ENCODE data around the gene COX8C. TPM values are rescaled to one million over a fixed set of nuclear protein-coding genes. Genes with fewer than 3 reads are reported as not detected.

The COX8C gene
- total RNA-seq, 2 experiments from 2014 or later, result not detected

DNA sequence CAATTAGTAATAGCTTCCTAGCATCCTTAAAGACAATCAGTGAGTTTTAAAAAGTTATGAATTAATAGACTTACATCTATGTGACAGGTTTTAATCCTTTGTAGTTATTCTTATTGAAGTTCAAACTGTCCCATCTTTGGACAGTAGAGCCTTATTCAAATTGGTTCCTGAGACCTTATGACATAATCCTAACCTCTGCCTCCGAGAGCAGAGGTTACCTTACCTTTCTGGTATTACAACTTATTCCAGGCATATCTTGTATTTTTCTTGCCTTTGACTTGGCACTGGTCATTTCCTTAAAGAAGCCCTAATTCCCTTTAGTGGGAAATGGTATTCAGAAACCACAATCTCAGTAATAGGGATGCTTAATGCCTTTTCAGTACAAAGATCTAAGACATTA is 35.9 kb upstream of the COX8C start:
- Histone ChIP-seq H3K79me2 (ENCODE audit: insufficient read depth, low read depth, low read length) (peaks cover 13% of the 10 kb centered on the region), H2AFZ (ENCODE audit: low read length) (no peak overlapping the region), H3K4me1 (ENCODE audit: insufficient read depth, low read length, poor library complexity, severe bottlenecking) (no peaks in the 10 kb centered on the region), H3K4me3 (ENCODE audit: low read depth, low read length, poor library complexity, severe bottlenecking) (no peak overlapping the region), H3K36me3 (ENCODE audit: insufficient read depth, low read length) (no peaks in the 10 kb centered on the region), H3K27ac (ENCODE audit: low read depth, low read length, poor library complexity, severe bottlenecking) (no peak overlapping the region), H3K9me3 (ENCODE audit: low read length) (no peaks in the 10 kb centered on the region), H4K20me1 (ENCODE audit: insufficient read depth, low read length) (peaks cover 17% of the 10 kb centered on the region), H3K4me2 (ENCODE audit: low read length) (no peak overlapping the region), H3K9me2 (ENCODE audit: insufficient read depth, low read length) (no peaks in the 10 kb centered on the region)
- no peak for DNase-seq (ENCODE audit: low spot score)
- ChIA-PET CTCF (ENCODE audit: unreplicated experiment) (no interaction called here), POLR2A (interaction anchor here (0.7 kb wide), 1 partner anchor 9 kb away, joined by 3 read pairs; no protein-coding TSS in a partner anchor)
- no peak for TF ChIP-seq EZH2phosphoT487 (IDR thresholded peaks at IDR 0.05; ENCODE audit: borderline replicate concordance, low read depth, low read length)
- TF ChIP-seq, protein P1, sequence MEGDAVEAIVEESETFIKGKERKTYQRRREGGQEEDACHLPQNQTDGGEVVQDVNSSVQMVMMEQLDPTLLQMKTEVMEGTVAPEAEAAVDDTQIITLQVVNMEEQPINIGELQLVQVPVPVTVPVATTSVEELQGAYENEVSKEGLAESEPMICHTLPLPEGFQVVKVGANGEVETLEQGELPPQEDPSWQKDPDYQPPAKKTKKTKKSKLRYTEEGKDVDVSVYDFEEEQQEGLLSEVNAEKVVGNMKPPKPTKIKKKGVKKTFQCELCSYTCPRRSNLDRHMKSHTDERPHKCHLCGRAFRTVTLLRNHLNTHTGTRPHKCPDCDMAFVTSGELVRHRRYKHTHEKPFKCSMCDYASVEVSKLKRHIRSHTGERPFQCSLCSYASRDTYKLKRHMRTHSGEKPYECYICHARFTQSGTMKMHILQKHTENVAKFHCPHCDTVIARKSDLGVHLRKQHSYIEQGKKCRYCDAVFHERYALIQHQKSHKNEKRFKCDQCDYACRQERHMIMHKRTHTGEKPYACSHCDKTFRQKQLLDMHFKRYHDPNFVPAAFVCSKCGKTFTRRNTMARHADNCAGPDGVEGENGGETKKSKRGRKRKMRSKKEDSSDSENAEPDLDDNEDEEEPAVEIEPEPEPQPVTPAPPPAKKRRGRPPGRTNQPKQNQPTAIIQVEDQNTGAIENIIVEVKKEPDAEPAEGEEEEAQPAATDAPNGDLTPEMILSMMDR (conservative IDR thresholded peaks at IDR 0.05; ENCODE audit: low read length), result no peak
- BruUV-seq (replicated peaks), result no TSS peak
- intact Hi-C loops (cut with micrococcal nuclease; ENCODE audit: unreplicated experiment), result no loop called here

- Histone ChIP-seq H3K4me2 (ENCODE audit: low read length) (no peak overlapping the region), H3K36me3 (ENCODE audit: insufficient read depth, low read length) (peaks cover 9% of the 10 kb centered on the region; the same call in 1 of the 2 replicates), H3K4me3 (ENCODE audit: low read depth, low read length, poor library complexity, severe bottlenecking) (no peak overlapping the region), H2AFZ (ENCODE audit: low read length) (no peak overlapping the region), H3K27ac (ENCODE audit: low read depth, low read length, poor library complexity, severe bottlenecking) (no peak overlapping the region), H4K20me1 (ENCODE audit: insufficient read depth, low read length) (peaks cover 5% of the 10 kb centered on the region), H3K4me1 (ENCODE audit: insufficient read depth, low read length, poor library complexity, severe bottlenecking) (peaks cover 11% of the 10 kb centered on the region), H3K9me2 (ENCODE audit: insufficient read depth, low read length) (no peaks in the 10 kb centered on the region), H3K9me3 (ENCODE audit: low read length) (no peaks in the 10 kb centered on the region), H3K79me2 (ENCODE audit: insufficient read depth, low read depth, low read length) (peaks cover 26% of the 10 kb centered on the region)
- TF ChIP-seq EZH2phosphoT487 (IDR thresholded peaks at IDR 0.05; ENCODE audit: borderline replicate concordance, low read depth, low read length), result no peak
- TF ChIP-seq, protein P1 (conservative IDR thresholded peaks at IDR 0.05; ENCODE audit: low read length), result no peak
- no peak for DNase-seq (ENCODE audit: low spot score)
- POLR2A ChIA-PET, result interaction anchor here (1.0 to 1.1 kb wide), 2 partner anchors 18 to 21 kb away, joined by 3 read pairs; no protein-coding TSS in a partner anchor
- no TSS peak for BruUV-seq (replicated peaks)
- intact Hi-C loops (cut with micrococcal nuclease; ENCODE audit: unreplicated experiment), result no loop called here
- CTCF ChIA-PET (ENCODE audit: unreplicated experiment), result no interaction called here
These were observed 31.4 kb upstream of the COX8C start for GRCh38 chr14:93315575-93315974.

DNA sequence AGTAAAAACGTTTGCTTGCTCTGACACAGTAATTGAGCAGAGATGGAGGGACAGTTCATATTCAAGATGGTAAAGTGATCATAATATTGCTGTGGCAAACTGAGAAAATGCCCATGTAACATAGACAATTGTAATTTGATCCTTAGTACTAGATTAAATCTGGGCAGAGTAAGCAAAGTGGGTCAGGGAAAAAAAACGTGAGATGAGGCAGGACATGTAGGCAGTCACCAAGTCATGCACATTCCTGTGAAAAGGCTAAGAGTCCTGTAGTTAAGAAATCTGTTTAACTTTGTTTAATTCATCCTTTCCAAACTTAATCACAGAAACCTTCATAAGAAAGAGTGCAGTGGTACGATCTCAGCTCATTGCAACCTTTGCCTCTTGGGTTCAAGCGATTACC is 30.3 kb upstream of the COX8C start:
- H3K27ac ChIP-seq (ENCODE audit: low read depth, low read length, poor library complexity, severe bottlenecking), result no peak overlapping the region
- H3K9me3 ChIP-seq (ENCODE audit: low read length), result no peaks in the 10 kb centered on the region
- H4K20me1 ChIP-seq (ENCODE audit: insufficient read depth, low read length), result no peaks in the 10 kb centered on the region
- H3K9me2 ChIP-seq (ENCODE audit: insufficient read depth, low read length), result no peaks in the 10 kb centered on the region
- intact Hi-C loops (cut with micrococcal nuclease; ENCODE audit: unreplicated experiment), result no loop called here
- peaks cover 27% of the 10 kb centered on the region for H3K79me2 ChIP-seq (ENCODE audit: insufficient read depth, low read depth, low read length)
- BruUV-seq (replicated peaks), result no TSS peak
- H3K4me1 ChIP-seq (ENCODE audit: insufficient read depth, low read length, poor library complexity, severe bottlenecking), result peaks cover 11% of the 10 kb centered on the region
- TF ChIP-seq, protein P1 (conservative IDR thresholded peaks at IDR 0.05; ENCODE audit: low read length), result no peak
- TF ChIP-seq EZH2phosphoT487 (IDR thresholded peaks at IDR 0.05; ENCODE audit: borderline replicate concordance, low read depth, low read length), result no peak
- H3K36me3 ChIP-seq (ENCODE audit: insufficient read depth, low read length), result peaks cover 12% of the 10 kb centered on the region; the same call in 1 of the 2 replicates
- H3K4me3 ChIP-seq (ENCODE audit: low read depth, low read length, poor library complexity, severe bottlenecking), result no peak overlapping the region
- POLR2A ChIA-PET, result interaction anchor here (0.8 kb wide), 1 partner anchor 126 kb away, joined by 3 read pairs; no protein-coding TSS in a partner anchor
- no peak overlapping the region for H2AFZ ChIP-seq (ENCODE audit: low read length)
- no peak for DNase-seq (ENCODE audit: low spot score)
- CTCF ChIA-PET (ENCODE audit: unreplicated experiment), result no interaction called here
- H3K4me2 ChIP-seq (ENCODE audit: low read length), result no peak overlapping the region
